HFF-Myc (cell line): ENCODE measurements around the gene GRN.

Source experiments
- DNase-seq: peaks from one replicate; pipeline ENCODE4 v3.0.0-alpha.2; 2011; ENCODE audit warnings: low read depth; ENCODE audit errors: extremely low read depth
- H3K4me3 ChIP-seq: replicated peaks from 2 replicates; pipeline ENCODE4 v1.5.1; 2011; ENCODE audit warnings: low read depth, mild to moderate bottlenecking, control low read depth, low read length
- TF ChIP-seq, protein P1 (sequence below): IDR thresholded peaks from 2 replicates; pipeline ENCODE4 v1.5.1; 2012; ENCODE audit warnings: mild to moderate bottlenecking, low read depth, low read length, control low read depth; ENCODE audit errors: missing control alignments

The GRN gene

DNA sequence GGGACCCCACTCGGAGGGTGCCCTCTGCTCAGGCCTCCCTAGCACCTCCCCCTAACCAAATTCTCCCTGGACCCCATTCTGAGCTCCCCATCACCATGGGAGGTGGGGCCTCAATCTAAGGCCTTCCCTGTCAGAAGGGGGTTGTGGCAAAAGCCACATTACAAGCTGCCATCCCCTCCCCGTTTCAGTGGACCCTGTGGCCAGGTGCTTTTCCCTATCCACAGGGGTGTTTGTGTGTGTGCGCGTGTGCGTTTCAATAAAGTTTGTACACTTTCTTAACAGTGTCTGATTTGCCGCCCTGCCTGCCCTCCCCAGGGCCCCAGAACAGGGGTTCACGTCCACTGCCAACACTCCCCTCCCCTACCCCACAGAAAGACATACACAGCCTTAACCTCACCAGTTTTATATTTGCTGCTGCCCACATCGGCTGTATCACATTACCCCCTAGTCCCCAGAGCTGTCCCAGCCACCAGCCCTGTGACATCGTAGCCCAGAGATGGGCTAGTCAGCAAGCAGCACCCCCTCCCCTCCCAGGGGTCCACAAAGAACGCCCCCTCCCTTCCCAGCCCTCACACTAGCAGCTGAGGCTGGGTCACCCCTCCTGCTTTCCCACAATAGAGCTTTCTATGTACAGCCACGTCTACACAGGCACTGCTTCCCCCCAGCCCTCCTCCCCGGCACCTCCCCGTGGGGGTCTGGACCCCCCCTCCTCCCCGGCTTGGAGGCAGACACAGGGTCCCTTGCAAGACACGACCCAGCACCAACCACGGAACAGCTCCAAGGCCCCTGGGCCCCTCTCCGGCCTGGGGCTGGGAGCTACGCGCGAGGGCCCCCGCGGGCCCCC lies 7.9 kb downstream of the GRN start:
- TF ChIP-seq, protein P1, sequence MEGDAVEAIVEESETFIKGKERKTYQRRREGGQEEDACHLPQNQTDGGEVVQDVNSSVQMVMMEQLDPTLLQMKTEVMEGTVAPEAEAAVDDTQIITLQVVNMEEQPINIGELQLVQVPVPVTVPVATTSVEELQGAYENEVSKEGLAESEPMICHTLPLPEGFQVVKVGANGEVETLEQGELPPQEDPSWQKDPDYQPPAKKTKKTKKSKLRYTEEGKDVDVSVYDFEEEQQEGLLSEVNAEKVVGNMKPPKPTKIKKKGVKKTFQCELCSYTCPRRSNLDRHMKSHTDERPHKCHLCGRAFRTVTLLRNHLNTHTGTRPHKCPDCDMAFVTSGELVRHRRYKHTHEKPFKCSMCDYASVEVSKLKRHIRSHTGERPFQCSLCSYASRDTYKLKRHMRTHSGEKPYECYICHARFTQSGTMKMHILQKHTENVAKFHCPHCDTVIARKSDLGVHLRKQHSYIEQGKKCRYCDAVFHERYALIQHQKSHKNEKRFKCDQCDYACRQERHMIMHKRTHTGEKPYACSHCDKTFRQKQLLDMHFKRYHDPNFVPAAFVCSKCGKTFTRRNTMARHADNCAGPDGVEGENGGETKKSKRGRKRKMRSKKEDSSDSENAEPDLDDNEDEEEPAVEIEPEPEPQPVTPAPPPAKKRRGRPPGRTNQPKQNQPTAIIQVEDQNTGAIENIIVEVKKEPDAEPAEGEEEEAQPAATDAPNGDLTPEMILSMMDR: no peak
- no peak overlapping the region for H3K4me3 ChIP-seq

DNA sequence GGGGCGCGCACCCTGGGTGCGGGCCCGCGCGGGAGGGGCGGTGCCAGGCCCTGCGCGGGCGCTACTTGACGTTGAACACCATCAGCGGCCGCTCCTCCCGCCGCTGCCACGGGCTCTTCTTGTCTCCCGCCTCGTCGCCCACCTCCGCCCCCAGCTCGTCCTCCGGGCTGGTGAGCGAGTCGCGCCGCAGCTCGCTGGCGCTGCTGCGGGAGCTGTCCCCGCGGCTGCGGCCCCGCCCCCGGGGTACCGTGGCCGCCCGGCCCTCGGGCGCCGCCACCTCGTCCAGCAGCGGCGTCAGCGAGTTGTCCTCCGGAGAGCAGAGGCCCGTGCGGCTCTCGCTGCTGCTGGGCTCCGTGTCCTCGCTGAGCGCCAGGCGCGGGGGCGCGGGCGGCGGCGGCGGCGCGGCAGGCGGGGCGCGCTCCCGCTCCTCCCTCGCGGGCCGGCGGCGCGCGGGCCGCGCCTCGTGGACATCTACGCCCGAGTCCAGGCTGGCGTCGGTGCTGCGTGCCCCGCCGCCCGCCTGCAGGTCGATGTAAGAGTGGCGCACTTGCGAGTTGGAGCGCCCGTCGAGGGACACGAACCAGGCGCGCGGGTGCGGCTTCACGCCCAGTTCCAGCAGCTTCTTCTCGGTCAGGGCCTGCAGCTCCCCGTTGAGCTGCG lies 8.7 kb downstream of the GRN start:
- H3K4me3 ChIP-seq: no peak overlapping the region
- no peak for DNase-seq
- TF ChIP-seq, protein P1: no peak

More for the DNA sequence above, 7.9 kb downstream of the GRN start:
- no peak for DNase-seq

DNA sequence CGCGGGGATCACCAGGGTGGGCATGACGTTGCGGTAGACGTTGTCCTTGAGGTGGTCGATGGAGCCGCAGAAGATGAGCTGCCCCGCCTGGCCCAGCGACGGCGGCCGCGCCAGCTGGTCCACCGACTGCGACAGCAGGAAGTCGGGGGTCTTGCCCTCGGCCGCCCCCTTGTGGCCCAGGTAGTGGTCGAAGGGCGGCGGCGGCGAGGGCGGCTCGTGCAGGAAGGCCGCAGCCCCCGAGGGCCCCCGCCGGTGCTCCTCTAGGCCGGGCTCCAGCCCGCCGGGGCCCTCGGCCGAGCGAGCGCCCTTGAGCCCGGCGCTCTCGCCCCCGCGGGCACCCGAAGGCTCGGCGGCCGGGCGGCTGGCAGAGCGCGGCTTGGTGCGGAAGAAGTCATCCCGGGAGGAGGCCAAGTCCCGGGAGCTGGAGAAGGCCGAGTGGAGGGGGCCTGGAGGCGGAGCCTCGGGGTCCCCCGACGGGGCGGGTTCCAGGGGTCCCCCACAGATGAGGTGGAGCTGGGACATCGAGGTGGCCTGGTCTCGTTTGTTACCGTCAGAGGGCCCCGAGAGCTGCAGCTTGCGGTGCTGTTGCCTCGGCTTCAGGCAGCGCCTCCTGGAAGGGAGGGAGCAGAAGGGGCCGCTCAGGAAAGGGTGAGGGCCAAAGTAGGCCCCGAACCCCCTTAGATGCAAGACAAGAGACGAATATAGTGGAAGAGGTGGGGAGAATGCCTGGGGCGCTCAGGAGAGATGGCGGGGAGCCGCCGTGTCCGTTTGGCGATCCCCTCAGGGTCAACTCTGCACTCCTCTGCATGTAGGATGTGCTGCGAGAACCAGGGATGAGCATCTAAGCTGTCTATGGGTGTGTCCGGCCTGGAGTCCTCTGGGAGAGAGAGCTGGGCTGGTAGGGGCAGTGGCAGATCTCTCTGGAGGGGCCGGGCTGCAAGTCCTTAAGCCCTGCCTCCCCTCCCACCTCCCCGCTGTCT lies 9.8 kb downstream of the GRN start:
- no peak overlapping the region for H3K4me3 ChIP-seq
- DNase-seq: no peak
- TF ChIP-seq, protein P1: peak; percentile 18

DNA sequence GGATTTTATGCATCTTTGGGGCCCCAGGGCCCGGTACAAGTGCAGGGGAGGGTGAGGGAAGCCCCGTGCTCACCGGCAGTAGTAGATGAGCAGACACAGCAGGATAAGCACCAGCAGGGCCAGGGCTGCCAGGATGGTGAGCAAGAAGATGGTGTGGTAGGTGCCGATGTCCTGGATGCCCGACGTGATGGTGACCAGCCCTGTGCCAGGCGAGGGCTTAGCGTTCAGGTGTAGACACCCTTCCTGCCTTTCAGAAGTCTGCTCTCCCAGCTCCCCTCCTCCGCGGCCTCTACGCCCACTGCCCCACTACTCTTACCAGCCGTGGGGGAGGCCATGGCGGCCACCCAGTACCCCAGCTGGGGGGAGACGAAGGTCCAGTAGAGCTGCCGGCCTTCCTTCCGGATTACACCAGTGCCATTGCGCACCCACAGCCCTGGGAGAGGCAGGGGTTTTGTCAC lies 10.6 kb downstream of the GRN start:
- TF ChIP-seq, protein P1: no peak
- no peak overlapping the region for H3K4me3 ChIP-seq
- DNase-seq: no peak

DNA sequence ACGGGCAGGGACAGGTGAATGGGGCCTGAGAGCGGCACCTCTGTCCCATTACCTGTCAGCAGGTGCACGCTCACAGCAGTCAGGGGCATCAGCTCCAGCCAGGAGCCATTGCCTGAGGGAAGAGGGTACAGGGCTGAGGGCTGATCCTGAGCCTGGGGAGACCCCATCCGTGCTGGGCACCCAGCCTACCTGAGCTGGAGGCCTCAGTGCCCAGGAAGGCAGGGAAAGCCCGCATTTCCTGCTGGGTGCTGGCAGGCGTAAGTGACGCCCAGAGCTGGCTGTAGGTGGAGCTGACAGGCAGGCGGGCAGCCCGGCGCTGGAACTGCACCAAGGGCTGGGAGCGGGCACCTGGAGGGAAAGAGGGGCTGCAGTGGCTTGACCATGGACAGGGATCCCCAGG lies 11.1 kb downstream of the GRN start:
- DNase-seq: no peak
- TF ChIP-seq, protein P1: no peak
- H3K4me3 ChIP-seq: no peak overlapping the region

DNA sequence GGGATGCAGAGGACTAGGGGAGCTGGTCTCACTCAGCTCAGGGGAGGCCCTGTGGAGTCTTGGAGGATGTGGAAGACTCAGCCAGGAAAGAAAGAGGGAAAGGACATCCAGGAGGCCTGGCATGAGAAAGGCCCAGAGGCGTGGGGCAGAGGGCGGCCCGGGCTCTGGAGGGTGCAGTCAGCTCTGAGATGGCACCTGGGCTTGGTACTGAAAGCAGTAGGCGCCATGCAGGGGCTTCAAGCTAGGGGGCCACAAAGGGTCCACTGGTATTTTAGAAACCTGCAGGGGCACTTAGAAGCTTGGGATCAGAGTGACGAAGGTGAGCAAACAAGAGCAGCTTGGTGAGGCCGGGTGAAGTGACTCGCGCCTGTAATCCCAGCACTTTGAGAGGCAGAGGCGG lies 13.0 kb downstream of the GRN start:
- no peak for DNase-seq
- H3K4me3 ChIP-seq: no peak overlapping the region
- TF ChIP-seq, protein P1: no peak
